Fibroblast of skin of left biceps (primary cell): ENCODE measurements around the gene ERI3.
A peak's percentile ranks its signal among the peaks of the same experiment; 100 is the strongest.

Source experiments
- DNase-seq, 2 experiments: peaks; one replicate each; pipeline ENCODE4 v3.0.0-alpha.2; 2013; ENCODE audit warnings: low read depth in 2 of 2

ERI3 gene

DNA sequence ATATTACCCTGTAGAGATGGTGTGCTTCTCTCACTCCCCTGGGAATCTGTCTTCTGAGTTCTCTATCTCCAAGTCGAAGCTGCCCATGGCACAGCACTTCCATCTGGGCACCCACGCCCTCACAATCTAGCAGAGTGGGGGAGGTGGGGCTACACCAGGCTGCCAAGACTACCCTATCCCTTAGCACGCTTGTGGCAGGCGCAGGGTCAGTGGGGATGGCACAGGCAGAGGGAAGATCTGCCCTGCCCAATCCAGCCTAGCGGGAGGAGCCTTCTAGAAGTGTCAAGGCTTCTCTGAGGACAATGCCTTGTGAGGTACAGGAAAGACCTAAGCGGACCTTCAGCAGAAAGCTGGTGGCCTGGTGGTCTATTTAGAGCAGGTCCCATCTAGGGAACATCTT lies 92.6 kb downstream of the ERI3 start:
- no peak for DNase-seq

GRCh38 chr1:44261962-44262361 lies 93.1 kb downstream of the ERI3 start:
- no peak for DNase-seq

DNA sequence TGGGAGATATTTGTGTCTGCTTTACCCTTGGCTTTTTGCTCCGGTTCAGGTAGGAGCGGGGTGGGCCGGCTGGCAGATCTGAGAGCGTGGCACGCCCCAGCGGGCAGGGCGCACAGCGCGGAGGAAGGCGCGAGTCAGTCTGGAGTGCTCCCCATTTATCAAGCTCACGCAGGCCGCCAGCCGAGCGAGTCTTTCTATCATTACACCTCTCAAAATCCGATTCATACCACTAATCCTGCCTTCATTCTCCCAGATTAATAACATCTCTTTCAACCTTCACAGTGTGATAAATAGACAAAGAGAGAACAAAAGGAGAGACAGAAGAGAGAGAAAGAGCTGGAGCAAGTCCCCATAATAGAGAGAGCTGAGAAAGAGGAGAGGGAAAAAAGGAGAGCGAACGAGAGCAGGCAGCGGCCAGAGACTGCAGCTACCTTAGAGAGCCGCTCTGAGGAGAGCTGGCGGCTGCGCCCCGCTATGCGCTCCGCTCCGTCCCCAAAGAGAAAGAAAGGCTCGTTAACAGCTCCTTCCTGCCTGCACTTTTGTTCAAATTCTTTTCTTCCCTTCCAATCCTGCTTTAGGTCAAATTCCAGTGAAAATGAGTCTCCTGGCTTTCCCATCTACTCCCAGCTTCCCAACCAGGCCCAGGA lies 93.8 kb downstream of the ERI3 start:
- DNase-seq = no peak

GRCh38 chr1:44260792-44261170 lies 94.3 kb downstream of the ERI3 start:
- no peak for DNase-seq

DNA sequence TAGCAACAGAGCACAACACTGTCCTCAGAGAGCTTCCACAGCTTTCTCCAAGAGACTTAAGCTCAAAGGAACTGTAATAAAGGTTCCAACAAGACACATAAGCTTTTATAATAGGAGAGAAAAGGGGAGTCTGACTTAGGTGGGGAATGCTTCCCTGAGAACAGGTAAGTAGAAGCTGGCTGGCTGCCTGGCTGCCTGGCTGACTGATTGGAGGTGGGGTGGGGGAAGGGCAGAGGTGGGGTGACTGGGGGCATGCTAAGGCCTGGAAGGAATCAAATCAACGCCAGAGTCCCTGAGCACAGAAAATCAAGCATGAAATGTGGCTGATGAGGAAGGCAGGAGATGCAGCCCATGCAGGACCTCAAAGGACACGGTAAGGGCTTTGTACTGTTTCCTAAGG lies 96.0 kb downstream of the ERI3 start:
- no peak for DNase-seq

GRCh38 chr1:44256762-44257554 lies 98.1 kb downstream of the ERI3 start:
- no peak for DNase-seq

DNA sequence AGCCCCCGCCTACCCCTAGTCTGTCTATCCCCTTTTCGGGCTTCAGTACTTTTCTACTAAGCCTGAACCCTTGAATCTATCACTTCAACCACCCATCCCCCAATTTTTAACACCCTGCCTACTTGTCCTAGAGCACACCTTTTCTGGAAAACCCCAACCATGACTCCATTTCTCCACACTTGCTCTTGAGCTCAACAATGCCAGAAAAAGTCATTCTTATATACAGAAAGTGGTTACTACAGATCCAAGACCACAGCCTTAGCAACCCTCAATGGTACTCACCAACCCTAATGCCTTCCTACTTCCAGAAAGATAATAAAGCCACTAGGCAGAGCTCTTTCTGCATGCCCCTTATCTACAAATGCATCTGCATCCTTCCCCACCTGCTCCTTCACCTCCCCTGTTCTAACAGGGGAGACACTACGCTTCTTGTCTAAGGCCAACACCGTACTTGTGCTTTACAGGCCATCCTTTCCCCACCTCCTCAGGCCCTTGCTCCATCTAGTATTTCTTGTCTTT lies 100.6 kb downstream of the ERI3 start:
- DNase-seq = no peak

GRCh38 chr1:44251989-44252671 lies 102.9 kb downstream of the ERI3 start:
- no peak for DNase-seq

DNA sequence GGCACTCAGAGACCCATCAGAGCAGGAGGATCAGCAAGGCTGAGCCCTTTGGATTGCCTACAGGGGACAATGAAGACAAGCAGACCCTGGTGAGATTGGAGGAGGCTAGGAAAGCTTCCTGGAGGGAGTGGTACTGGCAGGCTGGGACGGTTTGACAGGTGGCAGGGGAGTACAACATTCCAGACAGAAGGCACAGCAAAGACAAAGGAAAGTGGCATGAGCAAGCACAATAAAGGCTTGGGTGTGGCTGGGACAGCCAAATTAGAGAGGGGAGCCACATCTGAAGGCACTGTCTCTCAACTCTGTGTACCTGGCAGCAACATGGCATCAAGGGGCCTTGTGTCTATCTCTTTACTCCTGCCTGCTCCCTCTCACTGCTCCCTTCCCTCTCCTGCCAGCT lies 103.6 kb downstream of the ERI3 start:
- no peak for DNase-seq

GRCh38 chr1:44250068-44250781 lies 104.8 kb downstream of the ERI3 start:
- DNase-seq = no peak

- DNase-seq = no peak
These were observed 105.5 kb downstream of the ERI3 start for GRCh38 chr1:44249543-44249942.

- no peak for DNase-seq
These were observed 108.3 kb downstream of the ERI3 start for GRCh38 chr1:44246806-44247205.

- no peak for DNase-seq
These were observed 110.1 kb downstream of the ERI3 start for GRCh38 chr1:44244986-44245385.

DNA sequence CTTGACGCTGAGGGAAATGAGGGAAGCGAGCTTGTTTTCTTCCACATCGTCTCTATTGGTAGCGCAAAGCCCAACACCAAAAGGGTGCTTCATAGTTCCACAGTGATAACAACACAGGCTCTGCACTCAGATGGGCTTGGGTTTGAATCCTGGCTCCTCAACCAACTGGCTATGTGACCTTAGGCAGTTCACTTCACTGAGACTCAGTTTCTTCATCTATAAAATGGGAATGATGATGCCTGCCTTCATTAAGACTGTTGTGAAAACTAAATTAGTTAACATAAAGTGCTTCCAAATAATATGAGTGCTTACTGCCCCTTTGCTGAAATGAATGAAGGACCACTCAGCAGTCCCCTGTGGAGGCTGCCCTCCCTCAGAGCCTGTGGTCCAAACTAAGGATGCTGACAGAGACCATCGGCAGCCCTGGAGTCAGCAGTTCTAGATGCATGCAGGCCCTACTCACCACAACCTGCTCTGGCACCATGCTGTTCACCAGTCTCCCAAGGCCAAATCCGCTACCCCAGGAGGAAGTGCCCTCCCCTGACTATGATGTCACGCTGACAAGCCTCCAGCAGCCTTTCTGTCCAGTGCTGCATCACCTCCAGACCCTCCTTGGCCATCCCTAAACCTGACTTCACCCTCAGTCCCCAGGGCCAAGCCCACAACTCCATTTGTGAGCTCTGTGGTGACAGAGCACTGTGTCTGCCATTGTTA lies 111.1 kb downstream of the ERI3 start:
- DNase-seq = no peak

GRCh38 chr1:44242746-44243145 lies 112.3 kb downstream of the ERI3 start:
- DNase-seq = no peak

- no peak for DNase-seq
These were observed 114.0 kb downstream of the ERI3 start for GRCh38 chr1:44240802-44241671.

DNA sequence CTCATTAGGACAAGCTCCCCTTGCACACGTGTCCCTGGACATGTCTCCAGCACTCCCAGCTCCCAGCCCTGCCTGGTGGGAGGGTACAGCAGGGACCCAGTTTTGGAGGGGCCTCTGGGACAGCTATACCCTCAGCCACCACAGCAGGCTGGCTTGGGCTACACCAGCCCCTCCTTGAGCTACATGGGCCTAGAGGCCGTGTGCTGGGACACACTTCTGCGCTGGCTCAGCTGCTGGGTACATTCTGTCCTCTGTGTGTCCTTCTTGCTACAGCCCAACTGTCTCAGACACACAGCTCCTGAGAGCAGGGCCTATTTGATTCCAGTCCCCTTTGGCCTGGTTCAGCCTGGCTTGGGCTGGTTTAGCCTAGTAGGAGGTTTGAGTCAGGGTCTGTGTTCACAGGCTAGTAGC lies 115.1 kb downstream of the ERI3 start:
- no peak for DNase-seq

- DNase-seq = peak; percentile 15 to 18
These were observed 115.6 kb downstream of the ERI3 start for GRCh38 chr1:44239331-44239960.

- no peak for DNase-seq
These were observed 116.4 kb downstream of the ERI3 start for GRCh38 chr1:44238660-44239059.
